ENCODE results near the gene RYR2.

DNA sequence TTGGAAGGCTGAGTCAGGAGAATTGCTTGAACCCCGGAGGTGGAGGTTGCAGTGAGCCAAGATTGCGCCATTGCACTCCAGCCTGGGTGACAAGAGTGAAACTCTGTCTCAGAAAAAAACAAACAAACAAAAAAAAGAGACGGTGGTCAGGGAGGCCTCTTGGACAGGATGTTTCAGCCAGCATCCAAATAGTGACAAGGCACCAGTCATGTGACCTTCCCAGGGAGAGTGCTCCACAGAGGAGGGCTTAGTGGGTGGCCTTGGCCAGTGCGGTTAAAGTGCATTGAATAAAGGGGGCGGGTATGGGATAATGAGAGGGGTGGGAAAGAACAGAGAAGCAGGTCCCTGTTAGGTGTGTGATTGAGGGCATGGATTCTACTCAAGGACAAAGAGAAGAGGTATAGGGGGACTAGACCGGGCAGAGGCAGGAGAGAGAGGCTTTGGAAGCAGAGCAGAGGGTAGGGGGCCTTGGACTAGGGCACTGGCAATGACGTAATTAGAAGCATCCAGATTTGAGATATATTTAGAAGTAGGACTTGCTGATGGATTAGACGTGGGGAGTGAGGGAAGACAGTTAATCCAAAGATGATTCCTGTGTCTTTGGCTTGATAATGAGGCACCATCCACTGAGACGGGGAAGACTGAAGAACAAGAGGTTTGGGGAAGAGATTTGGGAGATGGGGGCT is 12.0 kb upstream of the RYR2 start:
- TF ChIP-seq, protein P1, sequence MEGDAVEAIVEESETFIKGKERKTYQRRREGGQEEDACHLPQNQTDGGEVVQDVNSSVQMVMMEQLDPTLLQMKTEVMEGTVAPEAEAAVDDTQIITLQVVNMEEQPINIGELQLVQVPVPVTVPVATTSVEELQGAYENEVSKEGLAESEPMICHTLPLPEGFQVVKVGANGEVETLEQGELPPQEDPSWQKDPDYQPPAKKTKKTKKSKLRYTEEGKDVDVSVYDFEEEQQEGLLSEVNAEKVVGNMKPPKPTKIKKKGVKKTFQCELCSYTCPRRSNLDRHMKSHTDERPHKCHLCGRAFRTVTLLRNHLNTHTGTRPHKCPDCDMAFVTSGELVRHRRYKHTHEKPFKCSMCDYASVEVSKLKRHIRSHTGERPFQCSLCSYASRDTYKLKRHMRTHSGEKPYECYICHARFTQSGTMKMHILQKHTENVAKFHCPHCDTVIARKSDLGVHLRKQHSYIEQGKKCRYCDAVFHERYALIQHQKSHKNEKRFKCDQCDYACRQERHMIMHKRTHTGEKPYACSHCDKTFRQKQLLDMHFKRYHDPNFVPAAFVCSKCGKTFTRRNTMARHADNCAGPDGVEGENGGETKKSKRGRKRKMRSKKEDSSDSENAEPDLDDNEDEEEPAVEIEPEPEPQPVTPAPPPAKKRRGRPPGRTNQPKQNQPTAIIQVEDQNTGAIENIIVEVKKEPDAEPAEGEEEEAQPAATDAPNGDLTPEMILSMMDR (IDR thresholded peaks at IDR 0.05), result no peak
- no peak for TF ChIP-seq POLR2A (IDR thresholded peaks at IDR 0.05)
